Neural cell (in vitro differentiated cells): Measurements from ENCODE around the gene PTPRT. TPM values are rescaled to one million over a fixed set of nuclear protein-coding genes. Genes with fewer than 3 reads are reported as not detected.

Experiments
- H2AFZ ChIP-seq: fragments of 200-600, 300-800 bp; sonication (generic), shearing (Covaris generic); 2 replicates; pipeline ENCODE4 v1.6.0; 2014; ENCODE audit warnings: low read depth, mild to moderate bottlenecking, antibody characterized with exemption, low read length, moderate library complexity
- H3F3A ChIP-seq: fragments of 200-600 bp; shearing (Covaris generic); 2 replicates; pipeline ENCODE4 v1.6.1; 2016; ENCODE audit warnings: mild to moderate bottlenecking, moderate library complexity, mixed read lengths, antibody characterized with exemption, low read length; ENCODE audit not compliant: insufficient read depth, poor library complexity, severe bottlenecking
- H3K27ac ChIP-seq: fragments of 200-600, 300-800 bp; sonication (generic), shearing (Covaris generic); 2 replicates; pipeline ENCODE4 v1.5.1; 2014; ENCODE audit warnings: mild to moderate bottlenecking, low read length, moderate library complexity
- H3K27me3 ChIP-seq: fragments of 300-800, 200-600 bp; sonication (generic), shearing (Covaris generic); 2 replicates; pipeline ENCODE4 v1.6.0; 2014; ENCODE audit warnings: mild to moderate bottlenecking, low read depth, low read length, moderate library complexity; ENCODE audit not compliant: insufficient read depth
- H3K36me3 ChIP-seq: fragments of 300-800, 200-600 bp; sonication (generic), shearing (Covaris generic); 2 replicates; pipeline ENCODE4 v1.5.1; 2014; ENCODE audit warnings: mild to moderate bottlenecking, antibody characterized with exemption, low read length, moderate library complexity; ENCODE audit not compliant: insufficient read depth
- H3K4me2 ChIP-seq: fragments of 300-800, 200-600 bp; sonication (generic), shearing (Covaris generic); 2 replicates; pipeline ENCODE4 v1.6.0; 2014; ENCODE audit warnings: mild to moderate bottlenecking, low read length
- H3K4me3 ChIP-seq: fragments of 300-800, 200-600 bp; sonication (generic), shearing (Covaris generic); 2 replicates; pipeline ENCODE4 v1.5.1; 2014; ENCODE audit warnings: mild to moderate bottlenecking, low read length, moderate library complexity
- H3K79me2 ChIP-seq: fragments of 200-600 bp; shearing (Covaris generic); replicated peaks from 2 replicates; pipeline ENCODE4 v1.6.0; 2014; ENCODE audit warnings: mild to moderate bottlenecking, low read length, moderate library complexity; ENCODE audit not compliant: insufficient read depth
- H3K9ac ChIP-seq: fragments of 300-800, 200-600 bp; sonication (generic), shearing (Covaris generic); 2 replicates; pipeline ENCODE4 v1.6.1; 2016; ENCODE audit warnings: mild to moderate bottlenecking, low read length, mixed read lengths
- H3K9me2 ChIP-seq: fragments of 200-600 bp; shearing (Covaris generic); 2 replicates; pipeline ENCODE4 v1.6.1; 2016; ENCODE audit warnings: mild to moderate bottlenecking, low read length, mixed read lengths; ENCODE audit not compliant: insufficient read depth
- H3K9me3 ChIP-seq: fragments of 200-600, 300-800 bp; sonication (generic), shearing (Covaris generic); 2 replicates; pipeline ENCODE4 v1.6.1; 2016; ENCODE audit warnings: mild to moderate bottlenecking, mixed run types, low read length, moderate library complexity, mixed read lengths
- H4K20me1 ChIP-seq: fragments of 200-600 bp; shearing (Covaris generic); 2 replicates; pipeline ENCODE4 v1.6.1; 2016; ENCODE audit warnings: mild to moderate bottlenecking, mixed run types; ENCODE audit not compliant: insufficient read depth
- CTCF ChIP-seq: fragments of 450-650 bp; IDR thresholded peaks from 2 replicates; pipeline ENCODE4 v1.5.1; 2014; ENCODE audit warnings: antibody characterized with exemption, mild to moderate bottlenecking, moderate library complexity; ENCODE audit not compliant: poor library complexity, severe bottlenecking
- EP300 ChIP-seq: fragments of 450-650 bp; conservative IDR thresholded peaks from 2 replicates; pipeline ENCODE4 v1.6.1; 2014; ENCODE audit warnings: antibody characterized with exemption, mild to moderate bottlenecking, moderate library complexity; ENCODE audit not compliant: poor library complexity, severe bottlenecking
- EZH2 ChIP-seq: fragments of 200-600, 300-800 bp; shearing (Covaris generic), sonication (generic); IDR thresholded peaks from 2 replicates; pipeline ENCODE4 v1.6.1; 2014; ENCODE audit warnings: antibody characterized with exemption, low read length, borderline replicate concordance, mild to moderate bottlenecking; ENCODE audit not compliant: insufficient read depth, poor library complexity, severe bottlenecking
- MXI1 ChIP-seq: fragments of 450-650 bp; conservative IDR thresholded peaks from 2 replicates; pipeline ENCODE4 v1.6.1; 2014; ENCODE audit warnings: antibody characterized with exemption, mild to moderate bottlenecking; ENCODE audit not compliant: poor library complexity, severe bottlenecking
- POLR2AphosphoS5 ChIP-seq: IDR thresholded peaks from 2 replicates; pipeline ENCODE4 v1.6.1; 2012
- RAD21 ChIP-seq: fragments of 450-650 bp; conservative IDR thresholded peaks from 2 replicates; pipeline ENCODE4 v1.6.1; 2014; ENCODE audit warnings: antibody characterized with exemption, mild to moderate bottlenecking, moderate library complexity
- SMC3 ChIP-seq: fragments of 450-650 bp; conservative IDR thresholded peaks from 2 replicates; pipeline ENCODE4 v1.6.1; 2014; ENCODE audit warnings: antibody characterized with exemption, mild to moderate bottlenecking, moderate library complexity; ENCODE audit not compliant: poor library complexity
- TAF1 ChIP-seq: IDR thresholded peaks from 2 replicates; pipeline ENCODE4 v1.6.1; 2012; ENCODE audit warnings: low read depth
- polyA plus RNA-seq: library from polyadenylated mRNA; depleted of rRNA; stranded (reverse); fragments of >200 nt; gene quantifications from 2 replicates; pipeline ENCODE4 v1.2.3, GENCODE V29; 2014
- TF ChIP-seq, protein P1 (sequence below): IDR thresholded peaks from 2 replicates; pipeline ENCODE4 v1.6.1; 2012; ENCODE audit warnings: borderline replicate concordance

Gene PTPRT
- polyA plus RNA-seq, 1 donor from 2014 or later, result 9.2 TPM

GRCh38 chr20:43194137-43194536, 4.4 kb upstream of the PTPRT start:
- H3K27ac ChIP-seq, result no peak overlapping the region
- H2AFZ ChIP-seq, result no peak overlapping the region
- TF ChIP-seq MXI1, result no peak
- TF ChIP-seq POLR2AphosphoS5, result no peak
- no peak for TF ChIP-seq EZH2
- TF ChIP-seq, protein P1, sequence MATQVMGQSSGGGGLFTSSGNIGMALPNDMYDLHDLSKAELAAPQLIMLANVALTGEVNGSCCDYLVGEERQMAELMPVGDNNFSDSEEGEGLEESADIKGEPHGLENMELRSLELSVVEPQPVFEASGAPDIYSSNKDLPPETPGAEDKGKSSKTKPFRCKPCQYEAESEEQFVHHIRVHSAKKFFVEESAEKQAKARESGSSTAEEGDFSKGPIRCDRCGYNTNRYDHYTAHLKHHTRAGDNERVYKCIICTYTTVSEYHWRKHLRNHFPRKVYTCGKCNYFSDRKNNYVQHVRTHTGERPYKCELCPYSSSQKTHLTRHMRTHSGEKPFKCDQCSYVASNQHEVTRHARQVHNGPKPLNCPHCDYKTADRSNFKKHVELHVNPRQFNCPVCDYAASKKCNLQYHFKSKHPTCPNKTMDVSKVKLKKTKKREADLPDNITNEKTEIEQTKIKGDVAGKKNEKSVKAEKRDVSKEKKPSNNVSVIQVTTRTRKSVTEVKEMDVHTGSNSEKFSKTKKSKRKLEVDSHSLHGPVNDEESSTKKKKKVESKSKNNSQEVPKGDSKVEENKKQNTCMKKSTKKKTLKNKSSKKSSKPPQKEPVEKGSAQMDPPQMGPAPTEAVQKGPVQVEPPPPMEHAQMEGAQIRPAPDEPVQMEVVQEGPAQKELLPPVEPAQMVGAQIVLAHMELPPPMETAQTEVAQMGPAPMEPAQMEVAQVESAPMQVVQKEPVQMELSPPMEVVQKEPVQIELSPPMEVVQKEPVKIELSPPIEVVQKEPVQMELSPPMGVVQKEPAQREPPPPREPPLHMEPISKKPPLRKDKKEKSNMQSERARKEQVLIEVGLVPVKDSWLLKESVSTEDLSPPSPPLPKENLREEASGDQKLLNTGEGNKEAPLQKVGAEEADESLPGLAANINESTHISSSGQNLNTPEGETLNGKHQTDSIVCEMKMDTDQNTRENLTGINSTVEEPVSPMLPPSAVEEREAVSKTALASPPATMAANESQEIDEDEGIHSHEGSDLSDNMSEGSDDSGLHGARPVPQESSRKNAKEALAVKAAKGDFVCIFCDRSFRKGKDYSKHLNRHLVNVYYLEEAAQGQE, result no peak
- no peak for TF ChIP-seq SMC3
- TF ChIP-seq CTCF, result no peak
- TF ChIP-seq RAD21, result no peak
- TF ChIP-seq TAF1, result no peak
- no peak for TF ChIP-seq EP300

GRCh38 chr20:43193443-43193842, 3.7 kb upstream of the PTPRT start:
- Histone ChIP-seq H3K36me3 (no peaks in the 10 kb centered on the region), H3K9ac (no peak overlapping the region), H4K20me1 (no peaks in the 10 kb centered on the region), H2AFZ (no peak overlapping the region), H3K27me3 (peaks cover 29% of the 10 kb centered on the region), H3K4me3 (no peak overlapping the region), H3K79me2 (no peaks in the 10 kb centered on the region), H3K9me3 (no peaks in the 10 kb centered on the region), H3K27ac (no peak overlapping the region), H3F3A (no peaks in the 10 kb centered on the region), H3K4me2 (no peak overlapping the region), H3K9me2 (no peaks in the 10 kb centered on the region)
- TF ChIP-seq EP300, result no peak
- no peak for TF ChIP-seq SMC3
- TF ChIP-seq EZH2, result no peak
- no peak for TF ChIP-seq RAD21
- TF ChIP-seq MXI1, result no peak
- no peak for TF ChIP-seq CTCF
- no peak for TF ChIP-seq TAF1
- TF ChIP-seq POLR2AphosphoS5, result no peak
- TF ChIP-seq, protein P1, result no peak

More at GRCh38 chr20:43194137-43194536, 4.4 kb upstream of the PTPRT start:
- Histone ChIP-seq H4K20me1 (no peaks in the 10 kb centered on the region), H3K9me3 (no peaks in the 10 kb centered on the region), H3F3A (no peaks in the 10 kb centered on the region), H3K9me2 (no peaks in the 10 kb centered on the region), H3K36me3 (no peaks in the 10 kb centered on the region), H3K27me3 (peaks cover 22% of the 10 kb centered on the region), H3K4me3 (no peak overlapping the region), H3K4me2 (no peak overlapping the region), H3K9ac (no peak overlapping the region), H3K79me2 (no peaks in the 10 kb centered on the region)
